ENCODE data around the gene ABHD17C. TPM values are rescaled to one million over a fixed set of nuclear protein-coding genes. Genes with fewer than 3 reads are reported as not detected.

Gene ABHD17C
- total and polyA plus RNA-seq, 8 donors = 2.0 to 7.9 (median 4.3) TPM

DNA sequence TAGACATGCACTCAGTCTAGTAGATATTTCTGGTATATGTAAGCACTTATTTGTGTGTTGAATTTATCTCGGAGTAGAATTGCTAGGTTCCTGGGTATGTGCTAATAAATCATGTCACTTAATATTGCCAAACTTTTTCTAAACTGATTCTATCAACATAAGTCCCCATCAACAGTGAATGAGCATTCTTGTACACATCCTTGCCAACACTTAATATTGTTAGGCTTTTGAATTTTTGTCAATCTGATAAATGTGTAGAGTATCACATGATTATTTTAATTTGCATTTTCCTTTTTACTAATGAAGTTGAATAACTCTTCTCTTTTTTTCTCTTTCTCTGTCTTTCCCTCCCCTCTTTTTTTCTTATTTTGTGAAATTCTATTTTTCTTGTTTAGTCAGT, 50.8 kb downstream of the ABHD17C start:
- no peak overlapping the region for H3K27ac ChIP-seq
- FAIRE-seq = no peak
- TF ChIP-seq, protein P1, sequence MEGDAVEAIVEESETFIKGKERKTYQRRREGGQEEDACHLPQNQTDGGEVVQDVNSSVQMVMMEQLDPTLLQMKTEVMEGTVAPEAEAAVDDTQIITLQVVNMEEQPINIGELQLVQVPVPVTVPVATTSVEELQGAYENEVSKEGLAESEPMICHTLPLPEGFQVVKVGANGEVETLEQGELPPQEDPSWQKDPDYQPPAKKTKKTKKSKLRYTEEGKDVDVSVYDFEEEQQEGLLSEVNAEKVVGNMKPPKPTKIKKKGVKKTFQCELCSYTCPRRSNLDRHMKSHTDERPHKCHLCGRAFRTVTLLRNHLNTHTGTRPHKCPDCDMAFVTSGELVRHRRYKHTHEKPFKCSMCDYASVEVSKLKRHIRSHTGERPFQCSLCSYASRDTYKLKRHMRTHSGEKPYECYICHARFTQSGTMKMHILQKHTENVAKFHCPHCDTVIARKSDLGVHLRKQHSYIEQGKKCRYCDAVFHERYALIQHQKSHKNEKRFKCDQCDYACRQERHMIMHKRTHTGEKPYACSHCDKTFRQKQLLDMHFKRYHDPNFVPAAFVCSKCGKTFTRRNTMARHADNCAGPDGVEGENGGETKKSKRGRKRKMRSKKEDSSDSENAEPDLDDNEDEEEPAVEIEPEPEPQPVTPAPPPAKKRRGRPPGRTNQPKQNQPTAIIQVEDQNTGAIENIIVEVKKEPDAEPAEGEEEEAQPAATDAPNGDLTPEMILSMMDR (IDR thresholded peaks at IDR 0.05) = no peak
- H3K4me3 ChIP-seq = no peak overlapping the region
- H3K36me3 ChIP-seq = no peaks in the 10 kb centered on the region
- no peak for ATAC-seq
- no peaks in the 10 kb centered on the region for H3K27me3 ChIP-seq
- intact Hi-C loops (cut with DNase I) = no loop called here
- no peak for DNase-seq
- H3K9me3 ChIP-seq = no peaks in the 10 kb centered on the region
- no peaks in the 10 kb centered on the region for H3K4me1 ChIP-seq
- WGBS, 2 donors = 84 to 91% methylated on average over 1 of the region's 1 CpG

DNA sequence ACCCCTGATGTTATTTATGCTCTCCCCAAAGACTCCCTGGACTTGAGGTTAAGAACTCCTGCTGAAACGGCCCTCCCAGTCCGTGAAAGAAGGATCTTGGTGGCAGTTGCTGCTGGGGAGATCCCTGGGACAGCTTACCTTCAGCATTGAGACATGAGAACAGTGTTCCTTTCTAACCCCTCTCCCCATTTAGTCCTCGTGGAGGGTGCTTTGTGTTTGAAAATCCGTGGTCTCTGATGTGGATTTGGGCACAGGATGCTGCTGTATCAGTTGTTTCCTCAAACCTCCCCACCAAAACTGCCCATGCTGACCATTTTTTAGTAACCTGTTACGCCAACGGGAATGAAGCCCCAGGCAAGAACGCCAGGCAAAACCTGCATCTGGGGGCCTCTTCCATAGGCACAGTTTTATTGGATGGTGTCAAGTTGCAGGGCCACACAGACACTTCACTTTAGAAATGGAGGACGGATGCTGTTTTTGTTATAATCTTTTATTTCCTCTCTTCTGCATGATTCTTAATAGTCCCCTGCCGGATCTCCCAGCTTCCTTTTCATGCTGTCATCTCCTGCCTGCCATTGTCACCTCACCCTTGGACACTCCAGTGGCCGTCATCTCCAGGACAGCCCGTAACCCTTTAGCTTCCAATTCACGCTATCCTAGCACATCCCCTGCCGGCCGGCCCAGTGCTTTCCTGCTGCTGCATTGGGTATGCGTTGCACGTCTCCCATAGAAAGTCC, 52.4 kb downstream of the ABHD17C start:
- H3K27me3 ChIP-seq = no peaks in the 10 kb centered on the region
- DNase-seq (no peak), FAIRE-seq (no peak), ATAC-seq (no peak)
- H3K4me1 ChIP-seq = no peaks in the 10 kb centered on the region
- H3K27ac ChIP-seq = no peak overlapping the region
- 84 to 87% methylated on average over 16 of the region's 16 CpGs for WGBS, 2 donors
- TF ChIP-seq, protein P1 (IDR thresholded peaks at IDR 0.05) = no peak
- no peaks in the 10 kb centered on the region for H3K36me3 ChIP-seq
- H3K4me3 ChIP-seq = no peak overlapping the region
- intact Hi-C loops (cut with DNase I) = no loop called here
- no peaks in the 10 kb centered on the region for H3K9me3 ChIP-seq

DNA sequence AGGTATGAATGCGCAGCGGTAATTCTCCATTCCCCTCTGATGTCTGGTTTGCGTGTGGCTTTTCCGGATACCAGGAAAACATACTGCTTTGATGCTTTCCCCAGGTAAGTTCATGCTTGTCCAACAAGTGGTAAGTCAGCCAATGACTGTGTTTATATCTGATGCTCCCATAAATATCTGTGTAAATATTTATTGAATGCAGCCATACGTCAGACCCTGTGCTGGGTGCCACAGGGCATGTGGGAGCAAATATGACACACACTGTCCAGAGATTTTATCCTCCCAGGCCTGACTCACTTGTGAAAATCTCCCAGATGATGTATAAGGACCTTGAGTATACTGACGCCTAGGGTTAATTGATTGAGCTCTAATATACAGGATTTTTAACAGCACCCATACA, 54.5 kb downstream of the ABHD17C start:
- no peaks in the 10 kb centered on the region for H3K36me3 ChIP-seq
- no peak for DNase-seq
- no peak for FAIRE-seq
- intact Hi-C loops (cut with DNase I) = no loop called here
- no peak overlapping the region for H3K27ac ChIP-seq
- H3K27me3 ChIP-seq = no peaks in the 10 kb centered on the region
- 93% methylated on average over 6 of the region's 6 CpGs for WGBS, 2 donors
- no peaks in the 10 kb centered on the region for H3K9me3 ChIP-seq
- no peak overlapping the region for H3K4me3 ChIP-seq
- no peaks in the 10 kb centered on the region for H3K4me1 ChIP-seq
- ATAC-seq = no peak
- TF ChIP-seq, protein P1 (IDR thresholded peaks at IDR 0.05) = no peak

DNA sequence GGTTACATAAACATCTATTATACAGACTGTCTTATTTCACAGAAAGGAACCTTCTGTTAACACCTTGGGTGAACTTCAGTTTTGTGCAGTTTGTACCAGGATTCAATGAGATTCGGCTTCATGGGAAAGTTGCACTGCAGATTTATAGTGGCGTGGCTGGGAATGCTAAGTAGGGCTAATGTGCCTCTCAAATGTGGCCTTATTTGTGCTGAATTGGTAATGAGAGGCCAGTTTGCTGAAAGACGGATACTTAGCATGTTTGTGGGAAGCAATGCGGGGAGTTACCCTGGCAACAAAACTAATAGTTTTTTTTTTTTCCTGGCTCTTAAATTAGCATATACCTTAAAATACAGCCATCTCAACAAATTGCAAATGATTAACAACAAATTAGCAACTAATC, 55.5 kb downstream of the ABHD17C start:
- ATAC-seq (no peak), FAIRE-seq (no peak), DNase-seq (no peak)
- intact Hi-C loops (cut with DNase I) = no loop called here
- Histone ChIP-seq H3K9me3 (no peaks in the 10 kb centered on the region), H3K4me3 (no peak overlapping the region), H3K27ac (no peak overlapping the region), H3K4me1 (no peaks in the 10 kb centered on the region), H3K27me3 (no peaks in the 10 kb centered on the region), H3K36me3 (no peaks in the 10 kb centered on the region)
- TF ChIP-seq, protein P1 (IDR thresholded peaks at IDR 0.05) = no peak
- 98 to 99% methylated on average over 4 of the region's 4 CpGs for WGBS, 2 donors

DNA sequence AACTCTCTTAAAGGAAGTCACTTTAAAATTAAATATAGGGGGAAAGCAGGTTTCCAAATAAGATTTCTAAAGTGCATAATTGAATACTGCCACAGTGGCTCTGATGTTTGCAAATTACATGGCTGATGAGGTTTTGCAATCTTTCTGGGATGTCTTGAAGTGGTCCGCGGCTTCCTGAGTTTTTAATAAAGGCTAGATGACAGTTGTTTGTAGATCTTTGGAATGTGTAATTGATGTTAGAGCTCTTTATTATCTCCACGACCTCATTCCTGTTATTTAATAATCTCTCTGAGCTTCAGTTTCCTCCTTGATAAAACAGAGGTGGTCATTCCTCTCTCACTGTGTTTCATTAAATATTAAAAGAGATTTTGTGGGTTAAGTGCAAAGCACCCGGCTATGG, 57.1 kb downstream of the ABHD17C start:
- H3K27ac ChIP-seq = no peak overlapping the region
- intact Hi-C loops (cut with DNase I) = no loop called here

More for the DNA sequence above, 57.1 kb downstream of the ABHD17C start:
- ATAC-seq (no peak), FAIRE-seq (no peak), DNase-seq (no peak)
- Histone ChIP-seq H3K9me3 (no peaks in the 10 kb centered on the region), H3K36me3 (no peaks in the 10 kb centered on the region), H3K4me3 (no peak overlapping the region), H3K27me3 (no peaks in the 10 kb centered on the region), H3K4me1 (no peaks in the 10 kb centered on the region)
- TF ChIP-seq, protein P1 (IDR thresholded peaks at IDR 0.05) = no peak
- WGBS, 2 donors = 59 to 62% methylated on average over 4 of the region's 4 CpGs

Measured in pancreas (tissue), 10 donors.